Gastrocnemius medialis (tissue), 4 donors: ENCODE results near the gene ZPR1. TPM values are rescaled to one million over a fixed set of nuclear protein-coding genes. Genes with fewer than 3 reads are reported as not detected.
A peak's percentile ranks its signal among the peaks of the same experiment; 100 is the strongest.
"Not testable (repeated sequence)": the region's sequence is repeated elsewhere in the genome, so short reads cannot be mapped to it uniquely, and the experiment has no call there.

Experiments used
- ATAC-seq, 2 donors: fragments of 150-250 bp; one replicate each; pipeline ENCODE4 v1.9.1; 2016
- DNase-seq, 2 donors: peaks; one replicate each; pipeline ENCODE4 v3.0.0-alpha.2; 2019
- H3K27ac ChIP-seq, 4 donors: fragments of 200-600 bp; sonication (generic); 1 replicate in 1 of 4; 2 replicates in 3 of 4; pipeline ENCODE4 v1.5.1; 2016 to 2018; ENCODE audit warnings: mild to moderate bottlenecking in 2 of 4, moderate library complexity in 1 of 4
- H3K27me3 ChIP-seq, 3 donors: fragments of 200-600 bp; sonication (generic) in 2 of 3; 1 replicate in 1 of 3; 2 replicates in 2 of 3; pipeline versions ENCODE4 v1.5.1 to v1.6.0; 2016 to 2019; ENCODE audit warnings: mild to moderate bottlenecking in 1 of 3, moderate library complexity in 1 of 3
- H3K36me3 ChIP-seq, 2 donors: fragments of 200-600 bp; sonication (generic) in 1 of 2; one replicate each; pipeline ENCODE4 v1.5.1; 2017 to 2018
- H3K4me1 ChIP-seq, 2 donors: fragments of 200-600 bp; sonication (generic) in 1 of 2; one replicate each; pipeline ENCODE4 v1.5.1; 2016 to 2017; ENCODE audit warnings: mild to moderate bottlenecking in 2 of 2
- H3K4me3 ChIP-seq, 4 donors: fragments of 200-600 bp; sonication (generic) in 3 of 4; 1 replicate in 1 of 4; 2 replicates in 3 of 4; pipeline ENCODE4 v1.5.1; 2016 to 2019; ENCODE audit warnings: mild to moderate bottlenecking in 2 of 4
- H3K9me3 ChIP-seq, 3 donors: fragments of 200-600 bp; sonication (generic) in 2 of 3; 1 replicate in 1 of 3; 2 replicates in 2 of 3; pipeline ENCODE4 v1.5.1; 2016 to 2019
- CTCF ChIP-seq, 5 experiments: fragments of 450-650 bp in 3 of 5; fragments of 200-600 bp in 2 of 5; sonication (generic) in 2 of 5; IDR thresholded peaks in 4 of 5; conservative IDR thresholded peaks in 1 of 5; 1 replicate in 4 of 5; 2 replicates in 1 of 5; pipeline ENCODE4 v1.5.1; 2016 to 2019; ENCODE audit warnings: antibody characterized with exemption in 5 of 5, mild to moderate bottlenecking in 3 of 5, moderate library complexity in 3 of 5
- POLR2A ChIP-seq, 2 donors: fragments of 450-650 bp; IDR thresholded peaks; one replicate each; pipeline ENCODE4 v1.6.1; 2017; ENCODE audit warnings: antibody characterized with exemption in 2 of 2, mild to moderate bottlenecking in 2 of 2, moderate library complexity in 2 of 2
- in situ Hi-C, 4 donors: fragments of 200-750 bp; cut with MboI; loops; one replicate each; pipeline versions ENCODE4 v1.15.0 to v1.8.0; 2017; ENCODE audit warnings: low sequenced_read_pairs in 4 of 4
- intact Hi-C: fragments of 100-400 bp; cut with DNase I; formaldehyde crosslinking; loops from one replicate; pipeline ENCODE4 v1.15.1; 2023; ENCODE audit warnings: low total_unique reads
- total RNA-seq, 4 donors: library from RNA; depleted of rRNA; stranded (reverse); fragments of >200 nt; gene quantifications; one replicate each; pipeline versions ENCODE4 v1.1.0 to v1.2.3, GENCODE V29; 2016

Gene ZPR1
- total RNA-seq, 4 donors from 2014 or later, result 43.3 to 82.5 (median 56.9) TPM

- in situ Hi-C loops (no loop called here), intact Hi-C loops (no loop called here)
- TF ChIP-seq CTCF (IDR thresholded peaks at IDR 0.05 in 4 of 5, conservative IDR thresholded peaks at IDR 0.05 in 1 of 5) (no peak), POLR2A (IDR thresholded peaks at IDR 0.05) (no peak)
- H3K4me1 ChIP-seq, result peaks cover 10 to 14% of the 10 kb centered on the region in 2 donors
- peak overlapping the region; percentile 63 to 70 (median 66) for H3K27ac ChIP-seq
- H3K9me3 ChIP-seq, result no peaks in the 10 kb centered on the region
- H3K36me3 ChIP-seq, result no peaks in the 10 kb centered on the region
- DNase-seq (no peak), ATAC-seq (peak; percentile 23 to 28)
- peak overlapping the region; percentile 43 to 55 (median 44) for H3K4me3 ChIP-seq
- H3K27me3 ChIP-seq, result no peaks in the 10 kb centered on the region
These were observed 47.4 kb upstream of the ZPR1 start for GRCh38 chr11:116835042-116835772.

GRCh38 chr11:116834535-116835041 lies 46.8 kb upstream of the ZPR1 start:
- H3K4me1 ChIP-seq, result peaks cover 10 to 14% of the 10 kb centered on the region in 2 donors
- ATAC-seq, H3K36me3 ChIP-seq, in situ Hi-C loops, H3K4me3 ChIP-seq, H3K9me3 ChIP-seq, DNase-seq, H3K27me3 ChIP-seq, intact Hi-C loops: not testable (repeated sequence)
- H3K27ac ChIP-seq, result peak overlapping the region in 3 of 4 donors; percentile 63 to 70 (median 69)

- no peak for ATAC-seq
- Histone ChIP-seq H3K27ac (no peak overlapping the region), H3K4me1 (peaks cover 10 to 14% of the 10 kb centered on the region in 2 donors), H3K9me3 (no peaks in the 10 kb centered on the region), H3K36me3 (no peaks in the 10 kb centered on the region), H3K27me3 (no peaks in the 10 kb centered on the region), H3K4me3 (no peak overlapping the region)
- no peak for DNase-seq
- in situ Hi-C loops (no loop called here), intact Hi-C loops (no loop called here)
- TF ChIP-seq CTCF (IDR thresholded peaks at IDR 0.05 in 4 of 5, conservative IDR thresholded peaks at IDR 0.05 in 1 of 5) (no peak), POLR2A (IDR thresholded peaks at IDR 0.05) (no peak)
These were observed 46.2 kb upstream of the ZPR1 start for GRCh38 chr11:116833816-116834534.

GRCh38 chr11:116833491-116833815 lies 45.6 kb upstream of the ZPR1 start:
- DNase-seq, result no peak
- Histone ChIP-seq H3K27ac (no peak overlapping the region), H3K36me3 (no peaks in the 10 kb centered on the region), H3K27me3 (no peaks in the 10 kb centered on the region), H3K4me3 (no peak overlapping the region), H3K9me3 (no peaks in the 10 kb centered on the region), H3K4me1 (peaks cover 10 to 14% of the 10 kb centered on the region in 2 donors)
- in situ Hi-C loops (no loop called here), intact Hi-C loops (no loop called here)
- no peak for TF ChIP-seq CTCF (IDR thresholded peaks at IDR 0.05 in 4 of 5, conservative IDR thresholded peaks at IDR 0.05 in 1 of 5)
- TF ChIP-seq POLR2A (IDR thresholded peaks at IDR 0.05), result no peak
- ATAC-seq, result no peak
